HCT116 (cell line): Measurements from ENCODE around the gene COL16A1.

Experiments used
- RAD21 ChIP-seq: IDR thresholded peaks from 2 replicates; pipeline ENCODE4 v1.6.1; 2012; ENCODE audit warnings: low read depth, mild to moderate bottlenecking
- SP1 ChIP-seq: IDR thresholded peaks from 2 replicates; pipeline ENCODE4 v1.6.1; 2012; ENCODE audit warnings: low read depth
- TCF7L2 ChIP-seq: IDR thresholded peaks from 2 replicates; pipeline ENCODE4 v1.7.0; 2011; ENCODE audit warnings: borderline replicate concordance, inconsistent platforms; ENCODE audit not compliant: insufficient read depth, insufficient read length; ENCODE audit errors: extremely low read depth
- TF ChIP-seq, protein P1 (sequence below), 3 experiments: fragments of 200-600 bp in 1 of 3; sonication (generic) in 1 of 3; IDR thresholded peaks in 2 of 3; conservative IDR thresholded peaks in 1 of 3; 2 replicates each; pipeline ENCODE4 v1.5.1; 2012 to 2017; ENCODE audit warnings: low read depth in 2 of 3, low read length in 2 of 3, antibody characterized with exemption in 1 of 3, borderline replicate concordance in 1 of 3, control low read depth in 1 of 3, mild to moderate bottlenecking in 1 of 3, mixed read lengths in 1 of 3, mixed run types in 1 of 3, moderate library complexity in 1 of 3; ENCODE audit not compliant: insufficient read depth in 1 of 3

GRCh38 chr1:31645274-31645568, 58.6 kb downstream of the COL16A1 start:
- TF ChIP-seq, protein P1, sequence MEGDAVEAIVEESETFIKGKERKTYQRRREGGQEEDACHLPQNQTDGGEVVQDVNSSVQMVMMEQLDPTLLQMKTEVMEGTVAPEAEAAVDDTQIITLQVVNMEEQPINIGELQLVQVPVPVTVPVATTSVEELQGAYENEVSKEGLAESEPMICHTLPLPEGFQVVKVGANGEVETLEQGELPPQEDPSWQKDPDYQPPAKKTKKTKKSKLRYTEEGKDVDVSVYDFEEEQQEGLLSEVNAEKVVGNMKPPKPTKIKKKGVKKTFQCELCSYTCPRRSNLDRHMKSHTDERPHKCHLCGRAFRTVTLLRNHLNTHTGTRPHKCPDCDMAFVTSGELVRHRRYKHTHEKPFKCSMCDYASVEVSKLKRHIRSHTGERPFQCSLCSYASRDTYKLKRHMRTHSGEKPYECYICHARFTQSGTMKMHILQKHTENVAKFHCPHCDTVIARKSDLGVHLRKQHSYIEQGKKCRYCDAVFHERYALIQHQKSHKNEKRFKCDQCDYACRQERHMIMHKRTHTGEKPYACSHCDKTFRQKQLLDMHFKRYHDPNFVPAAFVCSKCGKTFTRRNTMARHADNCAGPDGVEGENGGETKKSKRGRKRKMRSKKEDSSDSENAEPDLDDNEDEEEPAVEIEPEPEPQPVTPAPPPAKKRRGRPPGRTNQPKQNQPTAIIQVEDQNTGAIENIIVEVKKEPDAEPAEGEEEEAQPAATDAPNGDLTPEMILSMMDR (IDR thresholded peaks at IDR 0.05 in 2 of 3, conservative IDR thresholded peaks at IDR 0.05 in 1 of 3; ENCODE audit: borderline replicate concordance in 1 of 3, insufficient read depth in 1 of 3, low read depth in 2 of 3, low read length in 2 of 3) = no peak
- TF ChIP-seq RAD21 (no peak), SP1 (no peak), TCF7L2 (no peak)
